GM12878 (cell line): ENCODE data around the gene GNG12. TPM values are rescaled to one million over a fixed set of nuclear protein-coding genes. Genes with fewer than 3 reads are reported as not detected.

Source experiments
- ATAC-seq: fragments of 200-7000 bp; cut with Tn5 transposase; 3 replicates; pipeline ENCODE4 v1.9.1; 2020; ENCODE audit warnings: mild to moderate bottlenecking, moderate library complexity
- BruUV-seq: library from RNA; stranded (reverse); fragments of 400-500 nt; replicated peaks from 2 replicates; lab custom pipeline; 2021; lab: Mats Ljungman, UMichigan
- CTCF ChIA-PET: fragments of 300-600 bp; sonication (Branson Sonifier 250); formaldehyde crosslinking; extraction: SDS; loops from one replicate; lab custom pipeline; 2021; ENCODE audit warnings: inconsistent platforms; lab: Yijun Ruan, JAX
- POLR2A ChIA-PET: fragments of 350-600 bp; formaldehyde crosslinking; extraction: SDS; loops from one replicate; lab custom pipeline; 2021; ENCODE audit warnings: inconsistent platforms; lab: Charles Lee
- RAD21 ChIA-PET: fragments of 300-600 bp; sonication (Branson Sonifier 250); formaldehyde crosslinking; loops from one replicate; lab custom pipeline; 2023; ENCODE audit warnings: antibody characterized with exemption; ENCODE audit not compliant: unreplicated experiment; lab: Charles Lee
- SMC1A ChIA-PET: fragments of 300-600 bp; sonication (Branson Sonifier 250); formaldehyde crosslinking; loops from one replicate; lab custom pipeline; 2023; ENCODE audit not compliant: unreplicated experiment, uncharacterized antibody; lab: Charles Lee
- DNase-seq: peaks from one replicate; pipeline ENCODE4 v3.0.0-alpha.2; 2011; ENCODE audit warnings: low read depth, low spot score
- FAIRE-seq: peaks from 3 replicates; lab custom pipeline; 2011; peaks lifted over from hg19 to GRCh38; lab: Jason Lieb, UNC
- H2AFZ ChIP-seq: 2 replicates; pipeline ENCODE4 v1.6.0; 2011; ENCODE audit warnings: low read depth, low read length, control low read depth; ENCODE audit not compliant: control insufficient read depth
- H3K27ac ChIP-seq: 2 replicates; pipeline ENCODE4 v1.5.1; 2011; ENCODE audit warnings: control low read depth; ENCODE audit not compliant: control insufficient read depth, insufficient read depth
- H3K27me3 ChIP-seq, 2 experiments: replicated peaks in 1 of 2; 2 replicates each; pipeline versions ENCODE4 v1.6.0 to v1.6.1; 2011; ENCODE audit warnings: low read length in 1 of 2; ENCODE audit not compliant: control insufficient read depth in 2 of 2, insufficient read depth in 2 of 2
- H3K36me3 ChIP-seq, 2 experiments: 2 replicates each; pipeline ENCODE4 v1.5.1; 2011; ENCODE audit warnings: low read length in 1 of 2; ENCODE audit not compliant: control insufficient read depth in 2 of 2, insufficient read depth in 2 of 2
- H3K4me1 ChIP-seq: 2 replicates; pipeline ENCODE4 v1.6.1; 2011; ENCODE audit warnings: mild to moderate bottlenecking, low read length, moderate library complexity, mixed read lengths; ENCODE audit not compliant: control insufficient read depth, insufficient read depth
- H3K4me2 ChIP-seq: 2 replicates; pipeline ENCODE4 v1.6.0; 2011; ENCODE audit warnings: control low read depth; ENCODE audit not compliant: control insufficient read depth, insufficient read depth
- H3K4me3 ChIP-seq: fragments of 200-600 bp; sonication (generic); 2 replicates; pipeline ENCODE4 v1.5.1; 2016
- H3K79me2 ChIP-seq: 2 replicates; pipeline ENCODE4 v1.6.0; 2011; ENCODE audit warnings: low read length; ENCODE audit not compliant: control insufficient read depth, insufficient read depth
- H3K9ac ChIP-seq: 2 replicates; pipeline ENCODE4 v1.8.0; 2011; ENCODE audit warnings: low read length, control low read depth, mixed read lengths; ENCODE audit not compliant: control insufficient read depth, insufficient read depth
- H3K9me3 ChIP-seq: replicated peaks from 3 replicates; pipeline ENCODE4 v1.5.1; 2011; ENCODE audit warnings: mild to moderate bottlenecking, low read length; ENCODE audit not compliant: control insufficient read depth, insufficient read depth
- H4K20me1 ChIP-seq: 2 replicates; pipeline ENCODE4 v1.6.0; 2011; ENCODE audit not compliant: control insufficient read depth, insufficient read depth
- CTCF ChIP-seq, 3 experiments: IDR thresholded peaks in 2 of 3; conservative IDR thresholded peaks in 1 of 3; 2 replicates each; pipeline ENCODE4 v1.5.1; 2011; ENCODE audit warnings: low read depth in 3 of 3, low read length in 3 of 3, mild to moderate bottlenecking in 3 of 3, control low read depth in 2 of 3, moderate library complexity in 2 of 3, inconsistent platforms in 1 of 3, mixed read lengths in 1 of 3; ENCODE audit not compliant: control insufficient read depth in 2 of 3, insufficient read depth in 1 of 3; ENCODE audit errors: extremely low read depth in 1 of 3
- MXI1 ChIP-seq: fragments of 150-350 bp; IDR thresholded peaks from 2 replicates; pipeline ENCODE4 v1.6.1; 2011; ENCODE audit warnings: low read depth, mild to moderate bottlenecking, inconsistent platforms, low read length, improper control_type of control experiment
- MYB ChIP-seq: fragments of 150-350 bp; IDR thresholded peaks from 2 replicates; pipeline ENCODE4 v1.6.1; 2014; ENCODE audit warnings: mild to moderate bottlenecking, low read depth, low read length, borderline replicate concordance
- NFIC ChIP-seq: IDR thresholded peaks from 2 replicates; pipeline ENCODE4 v1.6.1; 2012; ENCODE audit warnings: low read depth, mild to moderate bottlenecking, inconsistent platforms, low read length, moderate library complexity
- NFXL1 ChIP-seq: fragments of 450-650 bp; IDR thresholded peaks from 2 replicates; pipeline ENCODE4 v1.6.1; 2017; ENCODE audit warnings: antibody characterized with exemption, mild to moderate bottlenecking, borderline replicate concordance
- NR2C1 ChIP-seq: fragments of 450-650 bp; IDR thresholded peaks from 2 replicates; pipeline ENCODE4 v1.6.1; 2017; ENCODE audit warnings: antibody characterized with exemption, mild to moderate bottlenecking, moderate library complexity
- RAD51 ChIP-seq: fragments of 450-650 bp; IDR thresholded peaks from 2 replicates; pipeline ENCODE4 v1.6.1; 2016; ENCODE audit warnings: moderate library complexity, mild to moderate bottlenecking, inconsistent platforms
- TCF7 ChIP-seq: IDR thresholded peaks from 2 replicates; pipeline ENCODE4 v1.6.1; 2014; ENCODE audit warnings: antibody characterized with exemption, borderline replicate concordance
- ZNF217 ChIP-seq: fragments of 450-650 bp; IDR thresholded peaks from 2 replicates; pipeline ENCODE4 v1.6.1; 2017; ENCODE audit warnings: antibody characterized with exemption, mild to moderate bottlenecking
- ZNF384 ChIP-seq: IDR thresholded peaks from 2 replicates; pipeline ENCODE4 v1.6.1; 2012; ENCODE audit warnings: low read depth, mild to moderate bottlenecking, low read length, improper control_type of control experiment, borderline replicate concordance
- ZNF592 ChIP-seq: fragments of 450-650 bp; IDR thresholded peaks from 2 replicates; pipeline ENCODE4 v1.6.1; 2017; ENCODE audit warnings: mild to moderate bottlenecking, moderate library complexity
- WGBS: methylation state at CpG from one replicate; pipeline ENCODE4 v1.1.6; 2016; ENCODE audit warnings: low lambda C conversion rate; ENCODE audit not compliant: insufficient replicate concordance, insufficient coverage; ENCODE audit errors: missing lambda C conversion rate; 5-methylcytosine and 5-hydroxymethylcytosine counted together
- in situ Hi-C: fragments of 300-500 bp; cut with MboI; formaldehyde crosslinking; loops from 9 replicates; pipeline ENCODE4 v1.14.3; 2018; ENCODE audit warnings: mixed read lengths
- intact Hi-C: fragments of 100-400 bp; cut with micrococcal nuclease; formaldehyde crosslinking; loops from one replicate; pipeline ENCODE4 v1.14.2; 2022; ENCODE audit not compliant: unreplicated experiment
- polyA plus RNA-seq, 11 experiments: library from polyadenylated mRNA; depleted of rRNA in 4 of 11; unstranded in 6 of 11; stranded (reverse) in 5 of 11; fragments of >200 nt; fragmentation: Nextera tagmentation in 4 of 11; fragmentation: Illumina TruSeq in 1 of 11; extraction: Ambion mirVana in 4 of 11; extraction: Trizol in 1 of 11; gene quantifications; 1 replicate in 1 of 11; 2 replicates in 10 of 11; pipeline versions ENCODE4 v1.2.1 to v1.2.3, GENCODE V29; 2011 to 2016; ENCODE audit warnings: inconsistent platforms in 2 of 11, missing spikeins in 2 of 11, low read depth in 1 of 11
- total RNA-seq, 4 experiments: library from RNA; depleted of rRNA in 3 of 4; stranded (reverse); fragments of >200 nt in 3 of 4; fragmentation: Illumina TruSeq in 1 of 4; extraction: Trizol in 1 of 4; gene quantifications; 2 replicates each; pipeline versions ENCODE4 v1.2.1 to v1.2.3, GENCODE V29; 2013 to 2021
- TF ChIP-seq, protein P1 (sequence below): fragments of 450-650 bp; IDR thresholded peaks from 2 replicates; pipeline ENCODE4 v1.6.1; 2016; ENCODE audit warnings: mild to moderate bottlenecking

GNG12 gene
- total and polyA plus RNA-seq, 10 of the 15 experiments (the other 5 are each of a cell fraction or from before 2014, with no cell fraction given), result 0.22 to 32.8 (median 0.35) TPM

GRCh38 chr1:67719329-67720196 is 113.7 kb downstream of the GNG12 start:
- TF ChIP-seq RAD51 (no peak), NFIC (no peak), MXI1 (no peak), CTCF (IDR thresholded peaks at IDR 0.05 in 2 of 3, conservative IDR thresholded peaks at IDR 0.05 in 1 of 3; ENCODE audit: control insufficient read depth in 2 of 3, extremely low read depth in 1 of 3, insufficient read depth in 1 of 3, low read depth in 3 of 3, low read length in 3 of 3) (no peak), ZNF592 (no peak), NR2C1 (no peak), ZNF384 (no peak), NFXL1 (no peak), ZNF217 (no peak), MYB (no peak), TCF7 (no peak)
- TF ChIP-seq, protein P1, sequence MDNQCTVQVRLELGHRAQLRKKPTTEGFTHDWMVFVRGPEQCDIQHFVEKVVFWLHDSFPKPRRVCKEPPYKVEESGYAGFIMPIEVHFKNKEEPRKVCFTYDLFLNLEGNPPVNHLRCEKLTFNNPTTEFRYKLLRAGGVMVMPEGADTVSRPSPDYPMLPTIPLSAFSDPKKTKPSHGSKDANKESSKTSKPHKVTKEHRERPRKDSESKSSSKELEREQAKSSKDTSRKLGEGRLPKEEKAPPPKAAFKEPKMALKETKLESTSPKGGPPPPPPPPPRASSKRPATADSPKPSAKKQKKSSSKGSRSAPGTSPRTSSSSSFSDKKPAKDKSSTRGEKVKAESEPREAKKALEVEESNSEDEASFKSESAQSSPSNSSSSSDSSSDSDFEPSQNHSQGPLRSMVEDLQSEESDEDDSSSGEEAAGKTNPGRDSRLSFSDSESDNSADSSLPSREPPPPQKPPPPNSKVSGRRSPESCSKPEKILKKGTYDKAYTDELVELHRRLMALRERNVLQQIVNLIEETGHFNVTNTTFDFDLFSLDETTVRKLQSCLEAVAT, result no peak
- WGBS, result 78% methylated on average over 6 of the region's 6 CpGs
- DNase-seq (no peak), FAIRE-seq (no peak), ATAC-seq (no peak)
- no peak overlapping the region for H3K27ac ChIP-seq
- H4K20me1 ChIP-seq, result no peaks in the 10 kb centered on the region
- intact Hi-C loops (no loop called here), in situ Hi-C loops (no loop called here)
- H3K79me2 ChIP-seq, result no peaks in the 10 kb centered on the region
- ChIA-PET RAD21 (interaction anchor here (0.8 to 1.6 kb wide), 3 partner anchors 35 to 46 kb away, joined by 3 read pairs; partner anchors contain the start of gene GADD45A), SMC1A (interaction anchor here (0.7 to 6.4 kb wide), 14 partner anchors 9 to 99 kb away, joined by 3 to 33 read pairs (median 4); no protein-coding TSS in a partner anchor), CTCF (interaction anchor here (1.0 to 4.8 kb wide), 5 partner anchors 12 to 159 kb away, joined by 3 to 24 read pairs (median 5); no protein-coding TSS in a partner anchor), POLR2A (interaction anchor here (0.8 to 1.3 kb wide), 3 partner anchors 15 to 35 kb away, joined by 3 read pairs; partner anchors contain the start of gene GADD45A)
- BruUV-seq, result no TSS peak
- no peak overlapping the region for H3K9ac ChIP-seq
- H3K9me3 ChIP-seq, result no peaks in the 10 kb centered on the region
- no peaks in the 10 kb centered on the region for H3K27me3 ChIP-seq
- no peaks in the 10 kb centered on the region for H3K36me3 ChIP-seq
- no peak overlapping the region for H2AFZ ChIP-seq
- no peak overlapping the region for H3K4me2 ChIP-seq
- no peak overlapping the region for H3K4me3 ChIP-seq
- H3K4me1 ChIP-seq, result peaks cover 3% of the 10 kb centered on the region; the same call in 1 of the 2 replicates
